ENCODE results near the gene SPTBN4.
"Not testable (repeated sequence)": the region's sequence is repeated elsewhere in the genome, so short reads cannot be mapped to it uniquely, and the experiment has no call there.

SPTBN4 gene

GRCh38 chr19:40502647-40503319 is 36.0 kb downstream of the SPTBN4 start:
- in situ Hi-C loops (cut with MboI; ENCODE audit: low sequenced_read_pairs), result no loop called here

DNA sequence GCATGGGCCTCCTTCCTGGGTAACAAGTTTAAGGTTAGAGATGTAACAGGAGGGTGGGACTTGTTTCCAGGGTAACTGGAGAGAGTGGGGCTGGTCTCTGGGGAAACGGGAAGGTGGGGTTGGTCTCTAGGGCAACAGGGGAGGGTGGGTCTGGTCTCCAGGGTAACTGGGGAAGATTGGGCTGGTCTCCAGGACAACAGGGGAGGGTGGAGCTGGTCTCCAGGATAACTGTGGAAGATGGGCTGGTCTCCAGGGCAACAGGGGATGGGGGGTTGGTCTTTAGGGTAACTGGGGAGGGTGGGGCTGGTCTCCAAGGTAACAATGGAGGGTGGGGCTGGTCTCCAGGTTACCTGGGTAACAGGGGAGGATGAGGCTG is 36.5 kb downstream of the SPTBN4 start:
- in situ Hi-C loops (cut with MboI; ENCODE audit: low sequenced_read_pairs), result no loop called here

DNA sequence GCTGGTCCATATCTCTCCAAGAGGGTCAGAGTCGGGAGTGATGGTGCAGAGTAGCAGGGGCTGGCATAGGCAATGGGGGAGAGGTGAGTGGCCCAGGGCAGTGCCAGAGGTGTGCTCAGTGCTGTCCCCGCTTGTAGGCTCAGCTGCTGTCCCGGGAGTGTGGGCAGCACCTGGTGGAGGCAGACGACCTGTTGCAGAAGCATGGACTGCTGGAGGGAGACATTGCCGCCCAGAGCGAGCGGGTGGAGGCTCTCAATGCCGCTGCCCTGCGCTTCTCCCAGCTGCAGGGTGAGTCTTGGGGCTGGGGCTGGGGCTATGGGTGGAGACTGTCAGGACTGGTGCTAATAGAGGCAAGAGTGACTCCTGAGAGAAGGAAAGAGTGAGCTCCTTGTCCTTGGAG is 39.3 kb downstream of the SPTBN4 start:
- in situ Hi-C loops (cut with MboI; ENCODE audit: low sequenced_read_pairs), result no loop called here

DNA sequence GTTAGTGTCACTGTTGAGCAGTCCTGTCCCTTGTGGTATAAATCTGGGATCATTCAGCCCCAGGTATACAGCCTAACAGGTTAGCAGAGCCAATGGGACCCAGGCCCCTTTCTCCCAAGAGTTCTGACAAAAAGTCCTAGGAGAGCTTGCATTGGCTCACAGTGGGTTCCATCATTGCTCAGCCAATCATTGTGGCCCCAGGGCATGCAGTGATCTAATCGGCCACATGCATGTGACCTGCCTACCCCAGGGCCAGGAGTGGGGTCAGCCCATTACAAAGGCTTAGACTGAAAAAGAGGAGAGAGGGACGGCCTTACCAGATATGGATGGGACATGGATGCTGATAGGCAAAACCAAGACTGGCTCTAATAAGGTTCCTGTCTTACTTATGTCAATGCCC is 41.1 kb downstream of the SPTBN4 start:
- in situ Hi-C loops (cut with MboI; ENCODE audit: low sequenced_read_pairs), result no loop called here

DNA sequence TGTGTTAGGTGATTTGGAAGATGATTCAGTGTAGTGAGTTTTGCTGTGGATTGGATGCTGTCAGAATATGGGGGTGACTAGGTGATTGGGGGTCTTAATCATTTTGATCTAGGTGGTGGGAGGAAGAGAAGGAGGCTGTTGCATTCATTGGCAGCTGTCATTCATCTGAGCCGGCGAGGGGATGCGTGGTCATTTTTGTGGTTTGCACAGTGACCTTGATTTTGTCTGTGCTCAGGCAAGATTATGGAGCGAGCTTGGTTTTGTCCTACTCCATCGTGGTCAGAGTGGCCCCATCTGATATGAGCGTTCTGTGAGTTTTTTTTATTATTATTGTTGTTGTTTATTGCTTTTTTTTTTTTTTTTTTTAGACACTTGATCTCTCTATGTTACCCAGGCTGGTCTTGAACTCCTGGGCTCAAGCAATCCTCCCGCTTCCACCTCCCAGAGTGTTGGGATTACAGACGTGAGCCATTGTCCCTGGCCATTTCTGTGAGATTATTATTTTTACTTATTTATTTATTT is 42.0 kb downstream of the SPTBN4 start:
- in situ Hi-C loops (cut with MboI; ENCODE audit: low sequenced_read_pairs), result no loop called here

DNA sequence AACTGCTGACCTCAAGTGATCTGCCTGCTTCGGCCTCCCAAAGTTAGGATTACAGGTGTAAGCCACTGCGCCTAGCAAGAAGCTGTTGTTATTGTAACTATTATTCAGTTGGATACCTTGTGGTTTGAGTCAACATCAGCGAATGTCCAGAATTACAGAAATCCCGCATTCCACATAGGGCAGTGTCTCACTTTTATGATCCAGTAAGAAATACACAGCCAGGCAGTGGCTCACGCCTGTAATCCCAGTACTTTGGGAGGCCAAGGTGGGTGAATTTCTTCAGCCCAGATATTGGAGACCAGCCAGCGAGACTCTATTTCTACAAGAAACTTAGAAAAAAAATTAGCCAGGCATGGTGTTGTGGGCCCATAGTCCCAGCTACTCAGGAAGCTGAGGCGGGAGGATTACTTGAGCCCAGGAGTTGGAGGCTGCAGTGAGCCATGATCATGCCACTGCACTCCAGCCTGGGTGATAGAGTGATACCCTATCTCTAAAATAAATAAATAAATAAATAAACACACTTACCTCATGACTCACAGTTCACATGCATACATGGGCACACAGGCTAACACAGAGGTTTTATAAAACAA is 43.8 kb downstream of the SPTBN4 start:
- in situ Hi-C loops (cut with MboI; ENCODE audit: low sequenced_read_pairs), result no loop called here

GRCh38 chr19:40511487-40511886 is 44.7 kb downstream of the SPTBN4 start:
- in situ Hi-C loops (cut with MboI; ENCODE audit: low sequenced_read_pairs), result no loop called here

- in situ Hi-C loops (cut with MboI; ENCODE audit: low sequenced_read_pairs), result no loop called here
Measured at GRCh38 chr19:40512110-40512472, 45.3 kb downstream of the SPTBN4 start.

DNA sequence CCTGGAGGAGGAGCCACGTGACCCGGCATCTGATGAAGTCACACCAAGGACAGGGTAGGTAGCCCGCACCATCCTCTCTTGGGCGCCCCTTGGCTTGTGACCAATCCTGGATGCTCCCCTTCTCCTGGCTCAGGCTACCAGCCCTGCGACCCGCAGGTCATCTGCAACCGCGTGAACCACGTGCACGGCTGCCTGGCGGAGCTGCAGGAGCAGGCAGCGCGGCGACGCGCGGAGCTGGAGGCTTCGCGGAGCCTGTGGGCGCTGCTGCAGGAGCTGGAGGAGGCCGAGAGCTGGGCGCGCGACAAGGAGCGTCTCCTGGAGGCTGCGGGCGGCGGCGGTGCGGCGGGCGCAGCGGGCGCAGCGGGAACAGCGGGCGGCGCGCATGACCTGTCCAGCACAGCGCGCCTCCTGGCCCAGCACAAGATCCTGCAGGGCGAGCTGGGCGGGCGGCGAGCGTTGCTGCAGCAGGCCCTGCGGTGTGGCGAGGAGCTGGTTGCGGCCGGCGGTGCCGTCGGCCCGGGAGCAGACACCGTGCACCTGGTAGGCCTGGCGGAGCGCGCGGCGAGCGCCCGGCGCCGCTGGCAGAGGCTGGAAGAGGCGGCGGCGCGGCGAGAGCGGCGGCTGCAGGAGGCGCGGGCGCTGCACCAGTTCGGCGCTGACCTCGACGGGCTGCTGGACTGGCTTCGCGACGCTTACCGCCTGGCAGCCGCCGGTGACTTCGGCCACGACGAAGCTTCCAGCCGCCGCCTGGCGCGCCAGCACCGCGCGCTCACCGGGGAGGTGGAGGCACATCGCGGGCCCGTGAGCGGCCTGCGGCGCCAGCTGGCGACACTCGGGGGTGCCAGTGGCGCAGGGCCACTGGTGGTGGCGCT is 45.9 kb downstream of the SPTBN4 start:
- in situ Hi-C loops (cut with MboI; ENCODE audit: low sequenced_read_pairs), result no loop called here

DNA sequence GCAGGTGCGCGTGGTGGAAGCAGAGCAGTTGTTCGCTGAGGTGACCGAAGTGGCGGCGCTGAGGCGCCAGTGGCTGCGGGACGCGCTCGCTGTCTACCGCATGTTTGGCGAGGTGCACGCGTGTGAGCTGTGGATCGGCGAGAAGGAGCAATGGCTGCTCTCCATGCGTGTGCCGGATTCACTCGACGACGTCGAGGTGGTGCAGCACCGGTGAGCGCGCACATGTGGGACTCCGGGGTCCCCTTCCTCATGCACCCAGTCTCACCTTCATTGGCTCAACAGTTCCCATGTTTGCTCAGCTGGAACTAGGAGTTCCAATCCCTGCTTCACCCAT is 46.5 kb downstream of the SPTBN4 start:
- in situ Hi-C loops (cut with MboI; ENCODE audit: low sequenced_read_pairs), result no loop called here

GRCh38 chr19:40513741-40514315 is 47.0 kb downstream of the SPTBN4 start:
- in situ Hi-C loops (cut with MboI; ENCODE audit: low sequenced_read_pairs), result no loop called here

DNA sequence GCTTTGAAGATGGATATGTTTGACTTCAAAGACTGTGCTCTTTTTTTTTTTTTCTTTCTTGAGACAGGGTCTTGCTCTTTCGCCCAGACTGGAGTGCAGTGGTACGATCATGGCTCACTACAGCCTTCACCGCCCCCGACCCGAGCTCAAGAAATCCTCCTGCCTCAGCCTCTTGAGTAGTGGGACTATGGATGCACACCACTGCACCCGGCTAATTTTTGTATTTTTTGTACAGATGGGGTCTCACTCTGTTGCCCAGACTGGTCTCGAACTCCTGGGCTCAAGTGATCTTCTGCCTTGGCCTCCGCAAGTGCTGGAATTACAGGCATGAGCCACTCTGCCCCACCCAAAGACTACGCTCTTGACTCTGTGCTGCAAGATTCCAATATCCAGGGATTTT is 50.4 kb downstream of the SPTBN4 start:
- in situ Hi-C loops (cut with MboI; ENCODE audit: low sequenced_read_pairs), result no loop called here

- in situ Hi-C loops (cut with MboI; ENCODE audit: low sequenced_read_pairs), result no loop called here
Measured at GRCh38 chr19:40519352-40520322, 52.8 kb downstream of the SPTBN4 start.

- in situ Hi-C loops (cut with MboI; ENCODE audit: low sequenced_read_pairs), result no loop called here
Measured at GRCh38 chr19:40521276-40521675, 54.5 kb downstream of the SPTBN4 start.

DNA sequence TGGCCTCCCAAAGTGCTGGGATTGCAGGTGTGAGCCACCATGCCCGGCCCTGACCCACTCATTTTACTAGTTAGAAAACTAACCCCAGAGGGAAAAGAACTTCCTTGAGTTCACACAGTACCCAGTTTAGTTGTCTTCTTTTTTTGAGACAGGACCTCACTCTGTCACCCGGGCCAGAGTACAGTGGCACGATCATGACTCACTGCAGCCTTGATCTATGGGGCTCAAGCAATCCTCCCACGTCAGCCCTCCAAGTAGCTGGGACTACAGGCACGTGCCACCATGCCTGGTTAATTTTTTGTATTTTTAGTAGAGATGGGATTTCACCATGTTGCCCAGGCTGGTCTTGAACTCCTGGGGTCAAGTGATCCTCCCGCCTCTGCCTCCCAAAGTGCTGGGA is 55.1 kb downstream of the SPTBN4 start:
- in situ Hi-C loops (cut with MboI; ENCODE audit: low sequenced_read_pairs), result not testable (repeated sequence)

GRCh38 chr19:40523322-40524047 is 56.7 kb downstream of the SPTBN4 start:
- in situ Hi-C loops (cut with MboI; ENCODE audit: low sequenced_read_pairs), result no loop called here

GRCh38 chr19:40524133-40524549 is 57.3 kb downstream of the SPTBN4 start:
- in situ Hi-C loops (cut with MboI; ENCODE audit: low sequenced_read_pairs), result no loop called here

DNA sequence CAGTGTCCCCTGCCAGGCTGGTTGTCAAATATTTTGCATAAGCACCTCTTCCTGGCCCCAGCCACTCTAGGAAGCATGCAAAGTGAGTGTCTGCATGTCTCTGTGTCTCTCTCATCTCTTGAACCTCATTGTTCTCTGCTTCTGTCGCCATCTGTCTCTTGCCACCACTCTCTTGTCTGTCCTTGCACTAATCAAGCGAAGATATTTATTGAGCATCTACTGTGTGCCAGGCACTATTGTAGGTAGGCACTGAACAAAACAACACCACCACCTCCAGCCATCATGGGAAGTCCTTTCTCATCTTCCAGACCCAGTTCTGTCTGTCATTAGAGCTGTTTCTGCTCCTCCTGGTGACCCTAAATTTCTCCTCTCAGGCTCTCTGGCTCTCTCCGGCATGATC is 57.9 kb downstream of the SPTBN4 start:
- in situ Hi-C loops (cut with MboI; ENCODE audit: low sequenced_read_pairs), result no loop called here

DNA sequence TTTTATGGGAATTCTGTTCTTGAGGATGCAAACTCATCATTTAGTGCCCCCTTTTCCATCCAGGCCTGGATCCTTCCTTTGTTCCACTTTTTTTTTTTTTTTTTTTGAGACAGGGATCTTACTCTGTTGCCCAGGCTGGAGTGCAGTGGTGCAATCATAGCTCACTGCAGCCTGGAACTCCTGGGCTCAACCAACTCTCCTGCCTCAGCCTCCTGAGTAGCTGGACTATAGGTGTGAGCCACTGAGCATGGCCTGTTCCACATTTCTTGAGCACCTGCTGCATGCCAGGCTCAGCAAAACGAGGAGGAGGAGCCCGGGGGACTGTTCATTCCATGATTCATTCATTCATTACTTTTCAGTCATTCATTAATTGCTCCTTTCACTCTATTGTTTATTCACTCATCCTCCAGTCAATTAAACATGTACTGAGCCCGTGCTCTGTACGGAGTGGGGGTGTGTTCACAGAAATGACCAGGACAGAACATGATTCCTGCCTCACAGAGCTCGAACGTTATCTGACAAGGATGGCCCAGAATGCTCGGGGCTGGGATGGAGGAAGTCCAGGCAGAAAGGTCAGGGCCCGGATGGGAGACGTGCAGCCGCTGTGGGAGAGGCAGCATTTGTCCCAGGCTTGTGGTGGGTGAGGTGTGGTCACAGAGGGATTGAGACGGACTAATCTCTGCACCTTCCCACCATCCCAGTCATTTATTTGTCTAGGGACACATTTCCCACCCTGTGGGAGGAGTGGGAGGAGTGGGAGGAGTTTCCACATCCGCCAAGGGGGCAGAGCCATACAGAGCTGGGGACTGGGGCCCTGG is 58.6 kb downstream of the SPTBN4 start:
- in situ Hi-C loops (cut with MboI; ENCODE audit: low sequenced_read_pairs), result no loop called here

All from HL-60/S4 treated with phorbol 12-myristate 13-acetate at 8.2 ng/mL for 4 days and 3 days (cell line).